ENCODE measurements around the gene SLC8A2. TPM values are rescaled to one million over a fixed set of nuclear protein-coding genes. Genes with fewer than 3 reads are reported as not detected.
A peak's percentile ranks its signal among the peaks of the same experiment; 100 is the strongest.

SLC8A2 gene
- total RNA-seq, 1 donor from 2014 or later = 14.5 TPM

GRCh38 chr19:47467914-47468313 lies 3.8 kb downstream of the SLC8A2 start:
- Histone ChIP-seq H3K9ac (no peak overlapping the region), H3K27me3 (peaks cover 13% of the 10 kb centered on the region), H3K9me3 (ENCODE audit: low read depth) (no peaks in the 10 kb centered on the region), H3K27ac (no peak overlapping the region), H2AFZ (replicated peaks) (no peak overlapping the region), H3K4me3 (no peak overlapping the region), H3F3A (ENCODE audit: low read depth) (peaks cover 17% of the 10 kb centered on the region), H3K79me2 (ENCODE audit: low read depth) (no peaks in the 10 kb centered on the region), H4K20me1 (ENCODE audit: low read depth) (peaks cover 27% of the 10 kb centered on the region), H3K36me3 (no peaks in the 10 kb centered on the region), H3K4me2 (peak overlapping the region; percentile 90), H3K4me1 (peaks cover 28% of the 10 kb centered on the region)
- H3K4me1 Mint-ChIP-seq = peaks cover 32% of the 10 kb centered on the region
- H3K27ac Mint-ChIP-seq = no peak overlapping the region
- no peaks in the 10 kb centered on the region for H3K9me3 Mint-ChIP-seq
- H3K4me3 Mint-ChIP-seq = no peak overlapping the region
- peak; percentile 45 for DNase-seq (ENCODE audit: low spot score)
- H3K27me3 Mint-ChIP-seq (ENCODE audit: insufficient read depth, low read depth) = peaks cover 27% of the 10 kb centered on the region
- TF ChIP-seq EZH2 (IDR thresholded peaks at IDR 0.05) = no peak
- no peaks in the 10 kb centered on the region for H3K36me3 Mint-ChIP-seq

GRCh38 chr19:47465957-47466356 lies 5.7 kb downstream of the SLC8A2 start:
- TF ChIP-seq EZH2 (IDR thresholded peaks at IDR 0.05) (no peak), CTCF (IDR thresholded peaks at IDR 0.05) (no peak), EZH2phosphoT487 (IDR thresholded peaks at IDR 0.05) (no peak)
- no peaks in the 10 kb centered on the region for H3K9me3 ChIP-seq (ENCODE audit: low read depth)
- Mint-ChIP-seq H3K4me1 (peaks cover 26% of the 10 kb centered on the region), H3K36me3 (no peaks in the 10 kb centered on the region), H3K27me3 (ENCODE audit: insufficient read depth, low read depth) (peaks cover 22% of the 10 kb centered on the region), H3K9me3 (no peaks in the 10 kb centered on the region), H3K27ac (no peak overlapping the region), H3K4me3 (no peak overlapping the region)
- H3K4me1 ChIP-seq = peaks cover 24% of the 10 kb centered on the region
- H3F3A ChIP-seq (ENCODE audit: low read depth) = peaks cover 17% of the 10 kb centered on the region
- no peak overlapping the region for H3K27ac ChIP-seq
- peaks cover 19% of the 10 kb centered on the region for H4K20me1 ChIP-seq (ENCODE audit: low read depth)
- H3K4me2 ChIP-seq = no peak overlapping the region
- H3K79me2 ChIP-seq (ENCODE audit: low read depth) = no peaks in the 10 kb centered on the region
- no peak for DNase-seq (ENCODE audit: low spot score)
- no peak overlapping the region for H3K9ac ChIP-seq
- H2AFZ ChIP-seq (replicated peaks) = no peak overlapping the region
- H3K27me3 ChIP-seq = peaks cover 6% of the 10 kb centered on the region
- H3K4me3 ChIP-seq = no peak overlapping the region
- no peaks in the 10 kb centered on the region for H3K36me3 ChIP-seq

DNA sequence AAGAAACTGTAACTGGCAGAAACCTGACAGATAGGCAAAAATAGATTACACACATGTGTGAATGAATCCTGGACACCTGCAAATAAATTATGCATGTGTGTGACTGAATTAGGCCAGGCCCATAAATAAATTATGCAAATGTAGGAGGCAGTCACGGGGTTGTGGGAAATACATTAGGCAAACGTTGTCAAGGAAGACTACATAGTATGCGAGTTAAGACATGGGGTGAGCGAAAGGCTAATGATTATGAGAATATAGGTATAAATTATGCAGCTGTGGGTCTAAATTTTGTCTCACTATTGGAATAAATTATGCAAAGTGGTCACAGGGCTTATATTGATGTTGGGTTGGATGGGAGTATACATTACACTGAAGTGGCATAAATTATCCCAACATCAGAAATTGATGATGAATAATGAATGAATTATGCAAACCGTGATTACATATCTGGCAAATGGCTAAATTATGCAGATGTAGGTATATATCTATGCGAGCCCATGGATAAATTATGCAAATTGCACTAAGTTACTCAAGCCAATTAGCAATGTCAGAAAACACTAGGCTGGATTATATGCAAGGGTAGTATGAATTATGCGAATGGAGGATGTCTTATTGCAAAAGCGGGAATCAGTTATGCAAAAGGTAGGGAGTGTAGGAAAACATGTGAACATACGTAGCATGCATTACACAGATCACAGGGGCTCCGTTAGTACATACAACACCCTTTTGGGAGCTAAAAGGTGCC lies 6.8 kb downstream of the SLC8A2 start:
- peaks cover 20% of the 10 kb centered on the region for H3K4me1 ChIP-seq
- no peaks in the 10 kb centered on the region for H3K79me2 ChIP-seq (ENCODE audit: low read depth)
- H3K9me3 ChIP-seq (ENCODE audit: low read depth) = no peaks in the 10 kb centered on the region
- H4K20me1 ChIP-seq (ENCODE audit: low read depth) = peaks cover 19% of the 10 kb centered on the region
- H3K9ac ChIP-seq = no peak overlapping the region
- H3K36me3 ChIP-seq = no peaks in the 10 kb centered on the region
- H3K4me2 ChIP-seq = no peak overlapping the region
- TF ChIP-seq CTCF (IDR thresholded peaks at IDR 0.05) (no peak), EZH2 (IDR thresholded peaks at IDR 0.05) (no peak), EZH2phosphoT487 (IDR thresholded peaks at IDR 0.05) (no peak)
- H3K27ac ChIP-seq = no peak overlapping the region
- H3K27me3 ChIP-seq = peaks cover 3% of the 10 kb centered on the region
- Mint-ChIP-seq H3K27ac (no peak overlapping the region), H3K4me1 (peaks cover 18% of the 10 kb centered on the region), H3K36me3 (no peaks in the 10 kb centered on the region), H3K9me3 (no peaks in the 10 kb centered on the region), H3K27me3 (ENCODE audit: insufficient read depth, low read depth) (peaks cover 16% of the 10 kb centered on the region), H3K4me3 (no peak overlapping the region)
- DNase-seq (ENCODE audit: low spot score) = no peak
- H3K4me3 ChIP-seq = no peak overlapping the region
- no peak overlapping the region for H2AFZ ChIP-seq (replicated peaks)
- H3F3A ChIP-seq (ENCODE audit: low read depth) = peaks cover 16% of the 10 kb centered on the region

GRCh38 chr19:47461876-47462275 lies 9.8 kb downstream of the SLC8A2 start:
- H3K79me2 ChIP-seq (ENCODE audit: low read depth) = no peaks in the 10 kb centered on the region
- no peak overlapping the region for H3K4me3 ChIP-seq
- peaks cover 3% of the 10 kb centered on the region for H3F3A ChIP-seq (ENCODE audit: low read depth)
- H3K4me1 ChIP-seq = no peaks in the 10 kb centered on the region
- H3K4me3 Mint-ChIP-seq = no peak overlapping the region
- H3K9ac ChIP-seq = no peak overlapping the region
- H3K27me3 Mint-ChIP-seq (ENCODE audit: insufficient read depth, low read depth) = peaks cover 3% of the 10 kb centered on the region
- H4K20me1 ChIP-seq (ENCODE audit: low read depth) = no peaks in the 10 kb centered on the region
- H3K9me3 Mint-ChIP-seq = no peaks in the 10 kb centered on the region
- DNase-seq (ENCODE audit: low spot score) = no peak
- H3K27ac ChIP-seq = no peak overlapping the region
- no peak overlapping the region for H3K27ac Mint-ChIP-seq
- no peak overlapping the region for H3K4me2 ChIP-seq
- no peaks in the 10 kb centered on the region for H3K4me1 Mint-ChIP-seq
- no peaks in the 10 kb centered on the region for H3K9me3 ChIP-seq (ENCODE audit: low read depth)
- no peaks in the 10 kb centered on the region for H3K36me3 Mint-ChIP-seq
- H3K36me3 ChIP-seq = no peaks in the 10 kb centered on the region
- peaks cover 33% of the 10 kb centered on the region for H3K27me3 ChIP-seq
- no peak for TF ChIP-seq EZH2 (IDR thresholded peaks at IDR 0.05)
- no peak for TF ChIP-seq CTCF (IDR thresholded peaks at IDR 0.05)
- no peak for TF ChIP-seq EZH2phosphoT487 (IDR thresholded peaks at IDR 0.05)
- no peak overlapping the region for H2AFZ ChIP-seq (replicated peaks)
